Measurements from ENCODE around the gene MIB2. TPM values are rescaled to one million over a fixed set of nuclear protein-coding genes. Genes with fewer than 3 reads are reported as not detected.

The MIB2 gene
- total and polyA plus RNA-seq, 2 of the 4 experiments (the other 2 are of a cell fraction), result 17.2 to 47.8 TPM

DNA sequence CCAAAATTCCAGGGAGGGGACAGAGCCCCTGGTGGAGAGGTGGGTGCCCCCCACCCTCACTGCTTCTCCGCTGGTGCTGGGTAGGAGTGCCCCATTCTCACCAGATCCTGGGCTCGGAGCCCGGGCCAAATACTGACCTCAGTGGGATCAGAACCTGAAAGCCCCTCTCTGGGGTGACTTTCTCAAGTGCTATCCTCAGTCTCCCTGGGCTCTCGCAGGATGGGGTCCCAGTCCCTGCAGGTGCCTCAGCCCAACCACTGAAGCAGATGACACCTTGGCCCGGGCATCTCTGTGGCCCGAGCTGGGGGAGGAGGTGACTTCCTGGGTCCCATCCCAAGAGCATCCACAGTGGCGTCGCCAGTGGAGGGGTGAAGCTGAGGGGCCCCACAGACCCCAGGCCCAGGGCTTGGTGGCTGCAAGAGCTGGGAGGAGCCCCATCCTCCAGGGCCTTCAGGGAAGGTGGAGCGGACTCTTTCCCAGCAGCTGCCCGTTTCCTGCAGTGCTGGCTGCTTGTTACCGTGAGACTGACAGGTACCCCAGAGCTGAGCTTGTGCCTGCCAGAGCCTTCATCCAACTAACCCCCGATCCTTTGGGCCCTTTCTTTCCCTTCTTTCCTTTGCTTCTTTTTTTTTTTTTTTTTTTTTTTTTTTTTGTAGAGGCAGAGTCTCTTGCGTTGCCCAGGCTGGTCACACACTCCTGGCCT lies 11.5 kb upstream of the MIB2 start:
- H3K9me1 ChIP-seq (ENCODE audit: insufficient read depth, low read length), result no peaks in the 10 kb centered on the region
- no peak overlapping the region for H3K4me2 ChIP-seq (ENCODE audit: low read depth, low read length)
- H2AFZ ChIP-seq (replicated peaks; ENCODE audit: low read length, poor library complexity), result no peak overlapping the region
- ChIA-PET POLR2A (ENCODE audit: unreplicated experiment) (no interaction called here), CTCF (no interaction called here)
- no peak overlapping the region for H2BK20ac ChIP-seq (ENCODE audit: low read depth, low read length)
- no peak overlapping the region for H3K23ac ChIP-seq (ENCODE audit: low read depth, low read length)
- no peak overlapping the region for H2BK120ac ChIP-seq (ENCODE audit: low read depth, low read length)
- H3K4me3 ChIP-seq (ENCODE audit: insufficient read depth, low read depth, low read length), result no peak overlapping the region
- H2BK5ac ChIP-seq (ENCODE audit: low read depth, low read length, poor library complexity, severe bottlenecking), result no peak overlapping the region
- no peak for ATAC-seq (ENCODE audit: low read depth)
- no peaks in the 10 kb centered on the region for H4K20me1 ChIP-seq (ENCODE audit: insufficient read depth, low read length)
- no peak for DNase-seq
- no peak overlapping the region for H3K4ac ChIP-seq (ENCODE audit: low read depth, low read length)
- H3K4me1 ChIP-seq (ENCODE audit: control insufficient read depth, insufficient read depth, low read length), result peaks cover 5% of the 10 kb centered on the region; the same call in 1 of the 2 replicates
- H2AK5ac ChIP-seq (ENCODE audit: low read depth, low read length), result no peak overlapping the region
- H3K9ac ChIP-seq (ENCODE audit: low read depth, low read length), result no peak overlapping the region
- no peak overlapping the region for H2AK9ac ChIP-seq (replicated peaks; ENCODE audit: low read depth, low read length, poor library complexity)
- H4K91ac ChIP-seq (ENCODE audit: insufficient read depth, low read depth, low read length), result no peak overlapping the region
- intact Hi-C loops (cut with micrococcal nuclease), result no loop called here
- H4K8ac ChIP-seq (ENCODE audit: low read depth in 2 of 2, low read length in 2 of 2), result no peak overlapping the region
- 75% methylated on average over 2 of the region's 13 CpGs; no CpG with 5 or more reads in 1 of the 2 experiments for WGBS, 2 experiments (ENCODE audit: extremely low coverage in 2 of 2, insufficient read length in 1 of 2)
- no peaks in the 10 kb centered on the region for H3K9me3 ChIP-seq (ENCODE audit: control insufficient read depth, insufficient read depth, low read length)
- H3K27me3 ChIP-seq (ENCODE audit: control insufficient read depth, insufficient read depth, low read length), result peaks cover 3% of the 10 kb centered on the region; the same call in 1 of the 2 replicates
- in situ Hi-C loops (cut with MboI; ENCODE audit: low sequenced_read_pairs), result no loop called here
- no peaks in the 10 kb centered on the region for H3K79me1 ChIP-seq (ENCODE audit: low read depth in 1 of 2, low read length in 2 of 2)
- no peak overlapping the region for H3K56ac ChIP-seq (ENCODE audit: extremely low read depth, insufficient read depth, low read length)
- H3K36me3 ChIP-seq (ENCODE audit: control insufficient read depth, insufficient read depth, low read length), result no peaks in the 10 kb centered on the region
- H3K27ac ChIP-seq (ENCODE audit: insufficient read depth, low read length), result no peak overlapping the region
- no peak overlapping the region for H2BK15ac ChIP-seq (ENCODE audit: low read depth, low read length)
- no peak overlapping the region for H4K5ac ChIP-seq (ENCODE audit: low read depth, low read length)
- TF ChIP-seq SMC3 (IDR thresholded peaks at IDR 0.05; ENCODE audit: low read depth, low read length), result no peak
- no peak overlapping the region for H3K14ac ChIP-seq (replicated peaks; ENCODE audit: low read depth, low read length)
- no TSS peak for BruUV-seq (replicated peaks)
- no peak overlapping the region for H3K18ac ChIP-seq (ENCODE audit: low read depth, low read length)
- dilution Hi-C loops (cut with HindIII; ENCODE audit: low sequenced_read_pairs, unreplicated experiment), result no loop called here
